Hepatocyte (in vitro differentiated cells): ENCODE measurements around the gene TSKS. TPM values are rescaled to one million over a fixed set of nuclear protein-coding genes. Genes with fewer than 3 reads are reported as not detected.

ENCODE experiments used
- DNase-seq: peaks from one replicate; pipeline ENCODE4 v3.0.0-alpha.2; 2016; ENCODE audit warnings: low spot score
- H2AFZ ChIP-seq: fragments of 200-600 bp; sonication (generic); 2 replicates; pipeline ENCODE4 v1.6.0; 2016; ENCODE audit warnings: antibody characterized with exemption, mild to moderate bottlenecking
- H3K27ac ChIP-seq: fragments of 200-600 bp; sonication (generic); 2 replicates; pipeline ENCODE4 v1.5.1; 2016; ENCODE audit warnings: mild to moderate bottlenecking
- H3K27me3 ChIP-seq: fragments of 200-600 bp; sonication (generic); 2 replicates; pipeline ENCODE4 v1.6.1; 2016
- H3K36me3 ChIP-seq: fragments of 200-600 bp; sonication (generic); replicated peaks from 2 replicates; pipeline ENCODE4 v1.5.1; 2016; ENCODE audit warnings: low read depth; ENCODE audit not compliant: insufficient read depth
- H3K4me1 ChIP-seq: fragments of 200-600 bp; sonication (generic); 2 replicates; pipeline ENCODE4 v1.5.1; 2016; ENCODE audit warnings: mild to moderate bottlenecking, moderate library complexity; ENCODE audit not compliant: insufficient read depth
- H3K4me2 ChIP-seq: fragments of 200-600 bp; sonication (generic); 2 replicates; pipeline ENCODE4 v1.6.0; 2016
- H3K4me3 ChIP-seq: fragments of 200-600 bp; sonication (generic); 2 replicates; pipeline ENCODE4 v1.5.1; 2016; ENCODE audit warnings: mild to moderate bottlenecking
- H3K79me2 ChIP-seq: fragments of 200-600 bp; sonication (generic); 2 replicates; pipeline ENCODE4 v1.6.0; 2017; ENCODE audit warnings: mild to moderate bottlenecking
- H3K9me2 ChIP-seq: fragments of 200-600 bp; sonication (generic); replicated peaks from 2 replicates; pipeline ENCODE4 v1.6.0; 2017; ENCODE audit warnings: mild to moderate bottlenecking; ENCODE audit not compliant: insufficient read depth
- H3K9me3 ChIP-seq: fragments of 200-600 bp; sonication (generic); 2 replicates; pipeline ENCODE4 v1.5.1; 2016; ENCODE audit warnings: low read depth, mild to moderate bottlenecking
- H4K20me1 ChIP-seq: fragments of 200-600 bp; sonication (generic); 2 replicates; pipeline ENCODE4 v1.6.0; 2016; ENCODE audit warnings: mild to moderate bottlenecking; ENCODE audit not compliant: insufficient read depth, poor library complexity, severe bottlenecking
- CTCF ChIP-seq: fragments of 200-600 bp; sonication (generic); IDR thresholded peaks from 2 replicates; pipeline ENCODE4 v1.5.1; 2016; ENCODE audit warnings: antibody characterized with exemption, mild to moderate bottlenecking; ENCODE audit not compliant: poor library complexity
- EZH2 ChIP-seq: fragments of 200-600 bp; sonication (generic); IDR thresholded peaks from 2 replicates; pipeline ENCODE4 v1.6.1; 2016; ENCODE audit warnings: antibody characterized with exemption, mild to moderate bottlenecking, borderline replicate concordance
- EZH2phosphoT487 ChIP-seq: fragments of 200-600 bp; sonication (generic); IDR thresholded peaks from one replicate; pipeline ENCODE4 v1.6.1; 2018; ENCODE audit warnings: antibody characterized with exemption, mild to moderate bottlenecking, low read depth, moderate library complexity; ENCODE audit not compliant: unreplicated experiment, severe bottlenecking
- WGBS: methylation state at CpG from one replicate; pipeline ENCODE4 v1.1.6; 2016; ENCODE audit warnings: low lambda C conversion rate; ENCODE audit errors: missing lambda C conversion rate; 5-methylcytosine and 5-hydroxymethylcytosine counted together
- polyA plus RNA-seq: library from polyadenylated mRNA; unstranded; fragments of >200 nt; fragmentation: Nextera tagmentation; extraction: Ambion mirVana; gene quantifications from 2 replicates; pipeline ENCODE4 v1.2.1, GENCODE V29; 2016
- total RNA-seq: library from RNA; depleted of rRNA; stranded (reverse); fragments of >200 nt; gene quantifications from 2 replicates; pipeline ENCODE4 v1.2.3, GENCODE V29; 2014

Gene TSKS
- total and polyA plus RNA-seq, 2 experiments from 2014 or later, result not detected

- Histone ChIP-seq H3K9me2 (no peaks in the 10 kb centered on the region), H3K4me2 (no peak overlapping the region), H3K79me2 (no peaks in the 10 kb centered on the region), H4K20me1 (no peaks in the 10 kb centered on the region), H2AFZ (no peak overlapping the region), H3K9me3 (no peaks in the 10 kb centered on the region), H3K27me3 (no peaks in the 10 kb centered on the region), H3K4me1 (no peaks in the 10 kb centered on the region), H3K27ac (no peak overlapping the region), H3K36me3 (no peaks in the 10 kb centered on the region), H3K4me3 (no peak overlapping the region)
- TF ChIP-seq CTCF, result no peak
- no peak for TF ChIP-seq EZH2phosphoT487
- TF ChIP-seq EZH2, result no peak
- DNase-seq, result no peak
- 85% methylated on average over 8 of the region's 8 CpGs for WGBS
These were observed 44.6 kb downstream of the TSKS start for GRCh38 chr19:49718511-49718910.

- Histone ChIP-seq H3K4me1 (no peaks in the 10 kb centered on the region), H3K36me3 (no peaks in the 10 kb centered on the region), H3K4me2 (no peak overlapping the region), H3K9me2 (no peaks in the 10 kb centered on the region), H4K20me1 (no peaks in the 10 kb centered on the region), H3K27ac (no peak overlapping the region), H3K27me3 (no peaks in the 10 kb centered on the region), H2AFZ (no peak overlapping the region), H3K4me3 (no peak overlapping the region), H3K79me2 (no peaks in the 10 kb centered on the region), H3K9me3 (no peaks in the 10 kb centered on the region)
- TF ChIP-seq CTCF, result no peak
- no peak for TF ChIP-seq EZH2phosphoT487
- no peak for TF ChIP-seq EZH2
- 84% methylated on average over 3 of the region's 3 CpGs for WGBS
- DNase-seq, result no peak
These were observed 47.0 kb downstream of the TSKS start for GRCh38 chr19:49716154-49716553.

- Histone ChIP-seq H4K20me1 (no peaks in the 10 kb centered on the region), H3K79me2 (no peaks in the 10 kb centered on the region), H3K36me3 (no peaks in the 10 kb centered on the region), H3K9me3 (no peaks in the 10 kb centered on the region), H3K4me3 (no peak overlapping the region), H3K4me1 (no peaks in the 10 kb centered on the region), H3K27ac (no peak overlapping the region), H3K9me2 (no peaks in the 10 kb centered on the region), H3K27me3 (no peaks in the 10 kb centered on the region), H3K4me2 (no peak overlapping the region), H2AFZ (no peak overlapping the region)
- 73% methylated on average over 7 of the region's 8 CpGs for WGBS
- DNase-seq, result no peak
- TF ChIP-seq CTCF (no peak), EZH2 (no peak), EZH2phosphoT487 (no peak)
These were observed 49.8 kb downstream of the TSKS start for GRCh38 chr19:49713236-49713845.
